ENCODE results near the gene NECAP2. TPM values are rescaled to one million over a fixed set of nuclear protein-coding genes. Genes with fewer than 3 reads are reported as not detected.
"Not testable (repeated sequence)": the region's sequence is repeated elsewhere in the genome, so short reads cannot be mapped to it uniquely, and the experiment has no call there.

The NECAP2 gene
- total RNA-seq, 1 donor from 2014 or later = 46.6 TPM

GRCh38 chr1:16491056-16491675 is 50.6 kb downstream of the NECAP2 start:
- H3K27ac ChIP-seq = no peak overlapping the region
- no peak overlapping the region for H3K27ac Mint-ChIP-seq
- peak; percentile 51 for DNase-seq (ENCODE audit: low spot score)
- H2AFZ ChIP-seq (replicated peaks) = no peak overlapping the region
- no peak for TF ChIP-seq CTCF (IDR thresholded peaks at IDR 0.05)
- no peak for TF ChIP-seq EZH2phosphoT487 (IDR thresholded peaks at IDR 0.05)
- TF ChIP-seq EZH2 (IDR thresholded peaks at IDR 0.05) = no peak
- peaks cover 5% of the 10 kb centered on the region for H3F3A ChIP-seq (ENCODE audit: low read depth)
- no peaks in the 10 kb centered on the region for H3K9me3 Mint-ChIP-seq
- H3K9me3 ChIP-seq (ENCODE audit: low read depth) = no peaks in the 10 kb centered on the region
- peaks cover 10% of the 10 kb centered on the region for H3K4me1 ChIP-seq
- H3K36me3 Mint-ChIP-seq = peaks cover 4% of the 10 kb centered on the region
- H4K20me1 ChIP-seq (ENCODE audit: low read depth) = peaks cover 22% of the 10 kb centered on the region
- H3K4me2 ChIP-seq = peak overlapping the region; percentile 49
- H3K36me3 ChIP-seq = no peaks in the 10 kb centered on the region
- peaks cover 22% of the 10 kb centered on the region for H3K4me1 Mint-ChIP-seq
- H3K9ac ChIP-seq = no peak overlapping the region
- H3K27me3 Mint-ChIP-seq (ENCODE audit: insufficient read depth, low read depth) = no peaks in the 10 kb centered on the region
- H3K27me3 ChIP-seq = no peaks in the 10 kb centered on the region
- H3K4me3 Mint-ChIP-seq = peak overlapping the region; percentile 46
- H3K79me2 ChIP-seq (ENCODE audit: low read depth) = peaks cover 16% of the 10 kb centered on the region
- no peak overlapping the region for H3K4me3 ChIP-seq

- not testable (repeated sequence) for H3K27ac ChIP-seq, H3K27ac Mint-ChIP-seq
These were observed 52.4 kb downstream of the NECAP2 start for GRCh38 chr1:16492937-16493336.

GRCh38 chr1:16493731-16494130 is 53.2 kb downstream of the NECAP2 start:
- peaks cover 22% of the 10 kb centered on the region for H4K20me1 ChIP-seq (ENCODE audit: low read depth)
- not testable (repeated sequence) for H3F3A ChIP-seq (ENCODE audit: low read depth); H3K27me3 Mint-ChIP-seq (ENCODE audit: insufficient read depth, low read depth); H3K4me3 ChIP-seq; H3K27ac ChIP-seq; H3K9ac ChIP-seq; H3K4me2 ChIP-seq; H3K4me3 Mint-ChIP-seq; H3K4me1 ChIP-seq; H2AFZ ChIP-seq (replicated peaks); H3K27me3 ChIP-seq; DNase-seq (ENCODE audit: low spot score); H3K9me3 Mint-ChIP-seq; H3K36me3 ChIP-seq; H3K36me3 Mint-ChIP-seq; H3K9me3 ChIP-seq (ENCODE audit: low read depth)
- peaks cover 35% of the 10 kb centered on the region for H3K79me2 ChIP-seq (ENCODE audit: low read depth)
- peaks cover 33% of the 10 kb centered on the region for H3K4me1 Mint-ChIP-seq
- peak overlapping the region; percentile 20 for H3K27ac Mint-ChIP-seq

More at GRCh38 chr1:16492937-16493336, 52.4 kb downstream of the NECAP2 start:
- not testable (repeated sequence) for H3K36me3 Mint-ChIP-seq; H3K9me3 ChIP-seq (ENCODE audit: low read depth); H3K9ac ChIP-seq; H3K27me3 ChIP-seq; DNase-seq (ENCODE audit: low spot score); H3K4me2 ChIP-seq; H3F3A ChIP-seq (ENCODE audit: low read depth); H3K27me3 Mint-ChIP-seq (ENCODE audit: insufficient read depth, low read depth); H3K9me3 Mint-ChIP-seq; H3K4me3 ChIP-seq; H3K4me1 ChIP-seq; H2AFZ ChIP-seq (replicated peaks); H3K36me3 ChIP-seq
- peaks cover 27% of the 10 kb centered on the region for H3K79me2 ChIP-seq (ENCODE audit: low read depth)
- H3K4me1 Mint-ChIP-seq = peaks cover 32% of the 10 kb centered on the region
- peak overlapping the region; percentile 21 for H3K4me3 Mint-ChIP-seq
- peaks cover 22% of the 10 kb centered on the region for H4K20me1 ChIP-seq (ENCODE audit: low read depth)

GRCh38 chr1:16497474-16497904 is 57.0 kb downstream of the NECAP2 start:
- H3K27me3 Mint-ChIP-seq (ENCODE audit: insufficient read depth, low read depth); H2AFZ ChIP-seq (replicated peaks); H3K36me3 ChIP-seq; H3K9ac ChIP-seq; H3K9me3 ChIP-seq (ENCODE audit: low read depth); H3K27me3 ChIP-seq; H3K4me2 ChIP-seq; H3K4me3 ChIP-seq; DNase-seq (ENCODE audit: low spot score); H3K4me1 ChIP-seq; H3K36me3 Mint-ChIP-seq; H3K27ac ChIP-seq; H4K20me1 ChIP-seq (ENCODE audit: low read depth); H3K9me3 Mint-ChIP-seq: not testable (repeated sequence)
- Mint-ChIP-seq H3K4me1 (peaks cover 29% of the 10 kb centered on the region), H3K27ac (peak overlapping the region; percentile 66), H3K4me3 (peak overlapping the region; percentile 89)
- Histone ChIP-seq H3F3A (ENCODE audit: low read depth) (peaks cover 15% of the 10 kb centered on the region), H3K79me2 (ENCODE audit: low read depth) (peaks cover 35% of the 10 kb centered on the region)

- Histone ChIP-seq H3K4me3 (peak overlapping the region; percentile 61), H3K79me2 (ENCODE audit: low read depth) (peaks cover 31% of the 10 kb centered on the region), H3K9ac (peak overlapping the region; percentile 48), H3F3A (ENCODE audit: low read depth) (peaks cover 15% of the 10 kb centered on the region), H3K4me2 (peak overlapping the region; percentile 84)
- H2AFZ ChIP-seq (replicated peaks); H3K27ac ChIP-seq; H3K9me3 Mint-ChIP-seq; H4K20me1 ChIP-seq (ENCODE audit: low read depth); H3K27me3 Mint-ChIP-seq (ENCODE audit: insufficient read depth, low read depth); H3K4me1 ChIP-seq; DNase-seq (ENCODE audit: low spot score); H3K36me3 ChIP-seq; H3K27me3 ChIP-seq; H3K9me3 ChIP-seq (ENCODE audit: low read depth); H3K36me3 Mint-ChIP-seq: not testable (repeated sequence)
- Mint-ChIP-seq H3K27ac (peak overlapping the region; percentile 66), H3K4me3 (peak overlapping the region; percentile 89), H3K4me1 (peaks cover 24% of the 10 kb centered on the region)
These were observed 57.5 kb downstream of the NECAP2 start for GRCh38 chr1:16498047-16498446.

Measured in neural progenitor cell (in vitro differentiated cells).